ENCODE measurements around the gene CCDC170. TPM values are rescaled to one million over a fixed set of nuclear protein-coding genes. Genes with fewer than 3 reads are reported as not detected.

CCDC170 gene
- total and polyA plus RNA-seq, 9 of the 15 experiments (the other 6 are each of a cell fraction or from before 2014, with no cell fraction given): 0.01 to 0.18 (median 0.05) TPM; not detected in 6

- ATAC-seq: no peak
- intact Hi-C loops (cut with micrococcal nuclease) (no loop called here), in situ Hi-C loops (cut with MboI) (no loop called here)
- no peaks in the 10 kb centered on the region for H3K9me3 ChIP-seq (replicated peaks; ENCODE audit: control insufficient read depth, insufficient read depth, low read depth, low read length)
- H4K20me1 ChIP-seq (replicated peaks; ENCODE audit: control insufficient read depth, insufficient read depth, low read length): no peaks in the 10 kb centered on the region
- BruUV-seq (replicated peaks): no TSS peak
- H3K27ac ChIP-seq (ENCODE audit: extremely low read depth, low read depth, low read length): no peak overlapping the region
- WGBS (ENCODE audit: insufficient coverage, low coverage, missing lambda C conversion rate): 6% methylated on average over 2 of the region's 2 CpGs
- H3K4me1 ChIP-seq (replicated peaks in 1 of 2; ENCODE audit: control insufficient read depth in 2 of 2, insufficient read depth in 2 of 2, low read length in 2 of 2): no peaks in the 10 kb centered on the region
- peaks cover 16 to 39% of the 10 kb centered on the region in 2 experiments for H3K27me3 ChIP-seq (ENCODE audit: control insufficient read depth in 2 of 2, insufficient read depth in 2 of 2, low read length in 2 of 2)
- H3K79me2 ChIP-seq (ENCODE audit: control insufficient read depth, insufficient read depth, low read length): no peaks in the 10 kb centered on the region
- H3K36me3 ChIP-seq (ENCODE audit: control insufficient read depth, insufficient read depth, low read length): no peaks in the 10 kb centered on the region
- H3K4me3 ChIP-seq: no peak overlapping the region
- no peak overlapping the region for H3K9ac ChIP-seq (ENCODE audit: insufficient read depth in 1 of 2, low read depth in 2 of 2, low read length in 2 of 2)
- ChIA-PET POLR2A (no interaction called here), CTCF (ENCODE audit: low intra/inter-chr PET ratio) (no interaction called here)
- FAIRE-seq: no peak
- H3K9me1 ChIP-seq (ENCODE audit: control insufficient read depth, insufficient read depth, low read length): no peaks in the 10 kb centered on the region
- H3K4me2 ChIP-seq (ENCODE audit: insufficient read depth, low read length): no peak overlapping the region
- DNase-seq (ENCODE audit: extremely low read depth in 1 of 4, low spot score in 3 of 4): no peak
- H2AFZ ChIP-seq (ENCODE audit: low read depth, low read length): no peak overlapping the region
- TF ChIP-seq, protein P1, sequence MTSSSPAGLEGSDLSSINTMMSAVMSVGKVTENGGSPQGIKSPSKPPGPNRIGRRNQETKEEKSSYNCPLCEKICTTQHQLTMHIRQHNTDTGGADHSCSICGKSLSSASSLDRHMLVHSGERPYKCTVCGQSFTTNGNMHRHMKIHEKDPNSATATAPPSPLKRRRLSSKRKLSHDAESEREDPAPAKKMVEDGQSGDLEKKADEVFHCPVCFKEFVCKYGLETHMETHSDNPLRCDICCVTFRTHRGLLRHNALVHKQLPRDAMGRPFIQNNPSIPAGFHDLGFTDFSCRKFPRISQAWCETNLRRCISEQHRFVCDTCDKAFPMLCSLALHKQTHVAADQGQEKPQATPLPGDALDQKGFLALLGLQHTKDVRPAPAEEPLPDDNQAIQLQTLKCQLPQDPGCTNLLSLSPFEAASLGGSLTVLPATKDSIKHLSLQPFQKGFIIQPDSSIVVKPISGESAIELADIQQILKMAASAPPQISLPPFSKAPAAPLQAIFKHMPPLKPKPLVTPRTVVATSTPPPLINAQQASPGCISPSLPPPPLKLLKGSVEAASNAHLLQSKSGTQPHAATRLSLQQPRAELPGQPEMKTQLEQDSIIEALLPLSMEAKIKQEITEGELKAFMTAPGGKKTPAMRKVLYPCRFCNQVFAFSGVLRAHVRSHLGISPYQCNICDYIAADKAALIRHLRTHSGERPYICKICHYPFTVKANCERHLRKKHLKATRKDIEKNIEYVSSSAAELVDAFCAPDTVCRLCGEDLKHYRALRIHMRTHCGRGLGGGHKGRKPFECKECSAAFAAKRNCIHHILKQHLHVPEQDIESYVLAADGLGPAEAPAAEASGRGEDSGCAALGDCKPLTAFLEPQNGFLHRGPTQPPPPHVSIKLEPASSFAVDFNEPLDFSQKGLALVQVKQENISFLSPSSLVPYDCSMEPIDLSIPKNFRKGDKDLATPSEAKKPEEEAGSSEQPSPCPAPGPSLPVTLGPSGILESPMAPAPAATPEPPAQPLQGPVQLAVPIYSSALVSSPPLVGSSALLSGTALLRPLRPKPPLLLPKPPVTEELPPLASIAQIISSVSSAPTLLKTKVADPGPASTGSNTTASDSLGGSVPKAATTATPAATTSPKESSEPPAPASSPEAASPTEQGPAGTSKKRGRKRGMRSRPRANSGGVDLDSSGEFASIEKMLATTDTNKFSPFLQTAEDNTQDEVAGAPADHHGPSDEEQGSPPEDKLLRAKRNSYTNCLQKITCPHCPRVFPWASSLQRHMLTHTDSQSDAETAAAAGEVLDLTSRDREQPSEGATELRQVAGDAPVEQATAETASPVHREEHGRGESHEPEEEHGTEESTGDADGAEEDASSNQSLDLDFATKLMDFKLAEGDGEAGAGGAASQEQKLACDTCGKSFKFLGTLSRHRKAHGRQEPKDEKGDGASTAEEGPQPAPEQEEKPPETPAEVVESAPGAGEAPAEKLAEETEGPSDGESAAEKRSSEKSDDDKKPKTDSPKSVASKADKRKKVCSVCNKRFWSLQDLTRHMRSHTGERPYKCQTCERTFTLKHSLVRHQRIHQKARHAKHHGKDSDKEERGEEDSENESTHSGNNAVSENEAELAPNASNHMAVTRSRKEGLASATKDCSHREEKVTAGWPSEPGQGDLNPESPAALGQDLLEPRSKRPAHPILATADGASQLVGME (CRISPR knock-in tag; IDR thresholded peaks at IDR 0.05): no peak
- no peak for TF ChIP-seq TFE3 (CRISPR knock-in tag; IDR thresholded peaks at IDR 0.05)
- no peak for TF ChIP-seq ZBTB12 (CRISPR knock-in tag; IDR thresholded peaks at IDR 0.05)
- no peak for TF ChIP-seq SRSF3 (IDR thresholded peaks at IDR 0.05; ENCODE audit: insufficient read depth, low read length)
- no peak for TF ChIP-seq NCOA4 (IDR thresholded peaks at IDR 0.05; ENCODE audit: partially characterized antibody)
- TF ChIP-seq MED1 (CRISPR knock-in tag; IDR thresholded peaks at IDR 0.05; ENCODE audit: borderline replicate concordance): no peak
- TF ChIP-seq ZBTB26 (CRISPR knock-in tag; IDR thresholded peaks at IDR 0.05): no peak
- TF ChIP-seq PRMT5 (CRISPR knock-in tag; IDR thresholded peaks at IDR 0.05): no peak
- TF ChIP-seq, protein P2, sequence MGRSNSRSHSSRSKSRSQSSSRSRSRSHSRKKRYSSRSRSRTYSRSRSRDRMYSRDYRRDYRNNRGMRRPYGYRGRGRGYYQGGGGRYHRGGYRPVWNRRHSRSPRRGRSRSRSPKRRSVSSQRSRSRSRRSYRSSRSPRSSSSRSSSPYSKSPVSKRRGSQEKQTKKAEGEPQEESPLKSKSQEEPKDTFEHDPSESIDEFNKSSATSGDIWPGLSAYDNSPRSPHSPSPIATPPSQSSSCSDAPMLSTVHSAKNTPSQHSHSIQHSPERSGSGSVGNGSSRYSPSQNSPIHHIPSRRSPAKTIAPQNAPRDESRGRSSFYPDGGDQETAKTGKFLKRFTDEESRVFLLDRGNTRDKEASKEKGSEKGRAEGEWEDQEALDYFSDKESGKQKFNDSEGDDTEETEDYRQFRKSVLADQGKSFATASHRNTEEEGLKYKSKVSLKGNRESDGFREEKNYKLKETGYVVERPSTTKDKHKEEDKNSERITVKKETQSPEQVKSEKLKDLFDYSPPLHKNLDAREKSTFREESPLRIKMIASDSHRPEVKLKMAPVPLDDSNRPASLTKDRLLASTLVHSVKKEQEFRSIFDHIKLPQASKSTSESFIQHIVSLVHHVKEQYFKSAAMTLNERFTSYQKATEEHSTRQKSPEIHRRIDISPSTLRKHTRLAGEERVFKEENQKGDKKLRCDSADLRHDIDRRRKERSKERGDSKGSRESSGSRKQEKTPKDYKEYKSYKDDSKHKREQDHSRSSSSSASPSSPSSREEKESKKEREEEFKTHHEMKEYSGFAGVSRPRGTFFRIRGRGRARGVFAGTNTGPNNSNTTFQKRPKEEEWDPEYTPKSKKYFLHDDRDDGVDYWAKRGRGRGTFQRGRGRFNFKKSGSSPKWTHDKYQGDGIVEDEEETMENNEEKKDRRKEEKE (IDR thresholded peaks at IDR 0.05; ENCODE audit: borderline replicate concordance in 1 of 2, control insufficient read depth in 1 of 2, low read depth in 2 of 2, low read length in 1 of 2): no peak
Measured at GRCh38 chr6:151506761-151507160, 12.9 kb downstream of the CCDC170 start.
